ENCODE results near the gene SUFU.

GRCh38 chr10:102499356-102499755 is 4.4 kb upstream of the SUFU start:
- TF ChIP-seq, protein P1, sequence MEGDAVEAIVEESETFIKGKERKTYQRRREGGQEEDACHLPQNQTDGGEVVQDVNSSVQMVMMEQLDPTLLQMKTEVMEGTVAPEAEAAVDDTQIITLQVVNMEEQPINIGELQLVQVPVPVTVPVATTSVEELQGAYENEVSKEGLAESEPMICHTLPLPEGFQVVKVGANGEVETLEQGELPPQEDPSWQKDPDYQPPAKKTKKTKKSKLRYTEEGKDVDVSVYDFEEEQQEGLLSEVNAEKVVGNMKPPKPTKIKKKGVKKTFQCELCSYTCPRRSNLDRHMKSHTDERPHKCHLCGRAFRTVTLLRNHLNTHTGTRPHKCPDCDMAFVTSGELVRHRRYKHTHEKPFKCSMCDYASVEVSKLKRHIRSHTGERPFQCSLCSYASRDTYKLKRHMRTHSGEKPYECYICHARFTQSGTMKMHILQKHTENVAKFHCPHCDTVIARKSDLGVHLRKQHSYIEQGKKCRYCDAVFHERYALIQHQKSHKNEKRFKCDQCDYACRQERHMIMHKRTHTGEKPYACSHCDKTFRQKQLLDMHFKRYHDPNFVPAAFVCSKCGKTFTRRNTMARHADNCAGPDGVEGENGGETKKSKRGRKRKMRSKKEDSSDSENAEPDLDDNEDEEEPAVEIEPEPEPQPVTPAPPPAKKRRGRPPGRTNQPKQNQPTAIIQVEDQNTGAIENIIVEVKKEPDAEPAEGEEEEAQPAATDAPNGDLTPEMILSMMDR (IDR thresholded peaks at IDR 0.05; ENCODE audit: low read depth, low read length), result no peak
- no peak for TF ChIP-seq EZH2phosphoT487 (IDR thresholded peaks at IDR 0.05; ENCODE audit: low read depth)
